Endothelial cell of umbilical vein (primary cell): Measurements from ENCODE around the gene CPLX1. TPM values are rescaled to one million over a fixed set of nuclear protein-coding genes. Genes with fewer than 3 reads are reported as not detected.

Source experiments
- BruUV-seq: library from RNA; stranded (reverse); fragments of 400-500 nt; replicated peaks from 2 replicates; lab custom pipeline; 2021; lab: Mats Ljungman, UMichigan
- CTCF ChIA-PET: fragments of 300-600, 350-600 bp; sonication (Branson Sonifier 250); formaldehyde crosslinking; loops from one replicate; lab custom pipeline; 2021; ENCODE audit warnings: antibody characterized with exemption, inconsistent platforms; lab: Charles Lee
- POLR2A ChIA-PET: fragments of 300-600, 350-600 bp; sonication (Branson Sonifier 250); formaldehyde crosslinking; loops from one replicate; lab custom pipeline; 2021; ENCODE audit warnings: antibody characterized with exemption, inconsistent platforms; lab: Charles Lee
- DNase-seq: peaks from one replicate; pipeline ENCODE4 v3.0.0-alpha.2; 2011; ENCODE audit warnings: low read depth, low spot score
- FAIRE-seq: peaks from 2 replicates; lab custom pipeline; 2011; peaks lifted over from hg19 to GRCh38; lab: Jason Lieb, UNC
- H2AFZ ChIP-seq: 2 replicates; pipeline ENCODE4 v1.6.0; 2012; ENCODE audit warnings: low read depth, low read length, control low read depth, inconsistent platforms
- H3K27ac ChIP-seq: 2 replicates; pipeline ENCODE4 v1.5.1; 2011; ENCODE audit warnings: low read depth, mild to moderate bottlenecking, control low read depth, low read length, moderate library complexity; ENCODE audit not compliant: insufficient read depth
- H3K27me3 ChIP-seq, 2 experiments: 2 replicates each; pipeline versions ENCODE4 v1.6.0 to v1.6.1; 2011; ENCODE audit warnings: low read length in 2 of 2, mixed read lengths in 1 of 2; ENCODE audit not compliant: control insufficient read depth in 2 of 2, insufficient read depth in 2 of 2
- H3K36me3 ChIP-seq, 2 experiments: 2 replicates in 1 of 2; 3 replicates in 1 of 2; pipeline ENCODE4 v1.5.1; 2011; ENCODE audit warnings: low read length in 2 of 2, mild to moderate bottlenecking in 1 of 2, moderate library complexity in 1 of 2; ENCODE audit not compliant: control insufficient read depth in 2 of 2, insufficient read depth in 2 of 2; ENCODE audit errors: extremely low read depth in 1 of 2
- H3K4me1 ChIP-seq: 3 replicates; pipeline ENCODE4 v1.5.1; 2011; ENCODE audit warnings: mild to moderate bottlenecking, low read length; ENCODE audit not compliant: control insufficient read depth, insufficient read depth; ENCODE audit errors: extremely low read depth
- H3K4me2 ChIP-seq: 2 replicates; pipeline ENCODE4 v1.6.1; 2011; ENCODE audit warnings: low read length, control low read depth, mixed read lengths; ENCODE audit not compliant: insufficient read depth
- H3K4me3 ChIP-seq, 3 experiments: fragments of 200-600 bp in 1 of 3; sonication (generic), shearing (Covaris generic) in 1 of 3; replicated peaks in 1 of 3; 2 replicates each; pipeline ENCODE4 v1.5.1; 2011 to 2016; ENCODE audit warnings: control low read depth in 3 of 3, low read length in 3 of 3, mild to moderate bottlenecking in 2 of 3, inconsistent platforms in 1 of 3, low read depth in 1 of 3, moderate library complexity in 1 of 3; ENCODE audit not compliant: insufficient read depth in 1 of 3
- H3K79me2 ChIP-seq: 2 replicates; pipeline ENCODE4 v1.6.0; 2012; ENCODE audit warnings: low read length, inconsistent platforms; ENCODE audit not compliant: control insufficient read depth, insufficient read depth
- H3K9ac ChIP-seq: replicated peaks from 2 replicates; pipeline ENCODE3; 2011; ENCODE audit warnings: low read length, control low read depth; ENCODE audit not compliant: insufficient read depth; ENCODE audit errors: extremely low read depth
- H3K9me1 ChIP-seq: replicated peaks from 3 replicates; pipeline ENCODE4 v1.6.0; 2011; ENCODE audit warnings: mild to moderate bottlenecking, low read length; ENCODE audit not compliant: control insufficient read depth, insufficient read depth; ENCODE audit errors: extremely low read depth
- H3K9me3 ChIP-seq: replicated peaks from 2 replicates; pipeline ENCODE4 v1.5.1; 2012; ENCODE audit warnings: low read length, inconsistent platforms; ENCODE audit not compliant: control insufficient read depth, insufficient read depth
- H4K20me1 ChIP-seq: replicated peaks from 2 replicates; pipeline ENCODE3; 2011; ENCODE audit warnings: mild to moderate bottlenecking, low read length; ENCODE audit not compliant: control insufficient read depth, insufficient read depth; ENCODE audit errors: extremely low read depth
- FOS ChIP-seq: IDR thresholded peaks from 2 replicates; pipeline ENCODE4 v1.6.1; 2011; ENCODE audit warnings: mild to moderate bottlenecking, low read length, moderate library complexity, borderline replicate concordance; ENCODE audit not compliant: insufficient read depth
- JUN ChIP-seq: IDR thresholded peaks from 2 replicates; pipeline ENCODE4 v1.6.1; 2011; ENCODE audit warnings: borderline replicate concordance, low read depth; ENCODE audit not compliant: insufficient read length, insufficient read depth
- MAX ChIP-seq: IDR thresholded peaks from 2 replicates; pipeline ENCODE4 v1.6.1; 2011; ENCODE audit not compliant: insufficient read depth, insufficient read length
- MYC ChIP-seq: IDR thresholded peaks from one replicate; pipeline ENCODE4 v1.6.1; 2011; ENCODE audit warnings: mild to moderate bottlenecking, low read depth, low read length
- POLR2A ChIP-seq: IDR thresholded peaks from 2 replicates; pipeline ENCODE4 v1.6.1; 2012; ENCODE audit warnings: low read depth, mild to moderate bottlenecking, control low read depth, low read length
- POLR2AphosphoS5 ChIP-seq: IDR thresholded peaks from 2 replicates; pipeline ENCODE4 v1.6.1; 2012; ENCODE audit warnings: low read depth, mild to moderate bottlenecking, control low read depth, low read length, moderate library complexity; ENCODE audit not compliant: insufficient read depth
- dilution Hi-C: fragments of 300-500 bp; cut with MboI; formaldehyde crosslinking; loops from one replicate; pipeline ENCODE4 v1.15.0; 2019; ENCODE audit warnings: low sequenced_read_pairs; ENCODE audit not compliant: extremely low pct_ligation_motif_present
- intact Hi-C: fragments of 100-400 bp; cut with micrococcal nuclease; formaldehyde crosslinking; loops from one replicate; pipeline ENCODE4 v1.10.0; 2022
- polyA plus RNA-seq, 4 experiments: library from polyadenylated mRNA; depleted of rRNA in 3 of 4; stranded (reverse) in 3 of 4; unstranded in 1 of 4; fragments of >200 nt; gene quantifications; 2 replicates each; pipeline versions ENCODE4 v1.2.1 to v1.2.3, GENCODE V29; 2011 to 2012; ENCODE audit warnings: missing spikeins in 1 of 4
- total RNA-seq: library from RNA; stranded (reverse); gene quantifications from 2 replicates; pipeline ENCODE4 v1.2.3, GENCODE V29; 2021

The CPLX1 gene
- total and polyA plus RNA-seq, 2 donors (not counting 3 experiments of a cell fraction or from before 2014, with no cell fraction given), result 1.0 to 1.8 TPM

- Histone ChIP-seq H3K9me1 (no peaks in the 10 kb centered on the region), H3K4me2 (no peak overlapping the region), H3K9ac (no peak overlapping the region), H3K4me3 (no peak overlapping the region), H3K9me3 (no peaks in the 10 kb centered on the region), H2AFZ (no peak overlapping the region), H3K27ac (no peak overlapping the region), H4K20me1 (peaks cover 3% of the 10 kb centered on the region), H3K4me1 (no peaks in the 10 kb centered on the region), H3K27me3 (no peaks in the 10 kb centered on the region), H3K36me3 (peaks cover 9 to 28% of the 10 kb centered on the region in 2 experiments), H3K79me2 (no peaks in the 10 kb centered on the region)
- intact Hi-C loops (loop anchor here (5.0 kb wide), 1 partner anchor 244 kb away; the partner anchor contains the start of gene IDUA), dilution Hi-C loops (no loop called here)
- no peak for DNase-seq
- TF ChIP-seq POLR2AphosphoS5 (no peak), JUN (no peak), POLR2A (no peak), MYC (no peak), MAX (no peak), FOS (no peak)
- POLR2A ChIA-PET, result no interaction called here
- FAIRE-seq, result no peak
- BruUV-seq, result no TSS peak
- CTCF ChIA-PET, result interaction anchor here (0.8 to 2.7 kb wide), 8 partner anchors 10 to 243 kb away, joined by 3 to 35 read pairs (median 5); partner anchors contain the start of genes GAK, IDUA and TMEM175
Observed at GRCh38 chr4:743463-744211, 82.3 kb downstream of the CPLX1 start.
